Measurements from ENCODE around the gene TMIGD1.
"Not testable (repeated sequence)": the region's sequence is repeated elsewhere in the genome, so short reads cannot be mapped to it uniquely, and the experiment has no call there.

The TMIGD1 gene

DNA sequence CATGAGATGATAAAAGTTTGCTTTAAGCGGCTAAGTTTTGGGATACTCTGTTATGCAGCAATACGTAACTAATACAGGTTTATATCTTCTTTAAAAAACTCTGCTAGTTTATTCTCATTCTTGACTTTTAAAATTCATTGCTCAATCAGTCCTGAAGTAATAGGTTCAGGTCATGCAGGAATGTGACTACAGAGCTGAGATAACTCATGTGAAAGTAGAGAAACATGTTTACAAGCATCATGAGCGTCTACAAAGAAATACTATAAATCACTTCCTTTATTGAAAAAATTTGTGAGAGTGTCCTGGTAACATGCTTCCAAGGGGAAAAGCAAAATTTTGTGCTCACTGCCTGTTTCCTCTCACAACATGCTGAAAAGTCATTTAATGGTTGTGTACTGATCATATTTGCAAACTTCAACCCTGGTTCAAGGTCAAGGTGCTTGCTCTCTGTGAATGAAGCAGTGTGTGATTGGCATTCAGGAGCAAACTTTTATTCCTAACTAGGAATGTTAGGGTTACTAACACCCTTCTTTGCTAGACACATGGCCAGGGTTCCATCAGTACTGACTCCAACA lies 12.5 kb upstream of the TMIGD1 start:
- no peak for DNase-seq (ENCODE audit: extremely low read depth, low read depth)
- TF ChIP-seq, protein P1, sequence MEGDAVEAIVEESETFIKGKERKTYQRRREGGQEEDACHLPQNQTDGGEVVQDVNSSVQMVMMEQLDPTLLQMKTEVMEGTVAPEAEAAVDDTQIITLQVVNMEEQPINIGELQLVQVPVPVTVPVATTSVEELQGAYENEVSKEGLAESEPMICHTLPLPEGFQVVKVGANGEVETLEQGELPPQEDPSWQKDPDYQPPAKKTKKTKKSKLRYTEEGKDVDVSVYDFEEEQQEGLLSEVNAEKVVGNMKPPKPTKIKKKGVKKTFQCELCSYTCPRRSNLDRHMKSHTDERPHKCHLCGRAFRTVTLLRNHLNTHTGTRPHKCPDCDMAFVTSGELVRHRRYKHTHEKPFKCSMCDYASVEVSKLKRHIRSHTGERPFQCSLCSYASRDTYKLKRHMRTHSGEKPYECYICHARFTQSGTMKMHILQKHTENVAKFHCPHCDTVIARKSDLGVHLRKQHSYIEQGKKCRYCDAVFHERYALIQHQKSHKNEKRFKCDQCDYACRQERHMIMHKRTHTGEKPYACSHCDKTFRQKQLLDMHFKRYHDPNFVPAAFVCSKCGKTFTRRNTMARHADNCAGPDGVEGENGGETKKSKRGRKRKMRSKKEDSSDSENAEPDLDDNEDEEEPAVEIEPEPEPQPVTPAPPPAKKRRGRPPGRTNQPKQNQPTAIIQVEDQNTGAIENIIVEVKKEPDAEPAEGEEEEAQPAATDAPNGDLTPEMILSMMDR (IDR thresholded peaks at IDR 0.05; ENCODE audit: low read depth, low read length), result no peak

DNA sequence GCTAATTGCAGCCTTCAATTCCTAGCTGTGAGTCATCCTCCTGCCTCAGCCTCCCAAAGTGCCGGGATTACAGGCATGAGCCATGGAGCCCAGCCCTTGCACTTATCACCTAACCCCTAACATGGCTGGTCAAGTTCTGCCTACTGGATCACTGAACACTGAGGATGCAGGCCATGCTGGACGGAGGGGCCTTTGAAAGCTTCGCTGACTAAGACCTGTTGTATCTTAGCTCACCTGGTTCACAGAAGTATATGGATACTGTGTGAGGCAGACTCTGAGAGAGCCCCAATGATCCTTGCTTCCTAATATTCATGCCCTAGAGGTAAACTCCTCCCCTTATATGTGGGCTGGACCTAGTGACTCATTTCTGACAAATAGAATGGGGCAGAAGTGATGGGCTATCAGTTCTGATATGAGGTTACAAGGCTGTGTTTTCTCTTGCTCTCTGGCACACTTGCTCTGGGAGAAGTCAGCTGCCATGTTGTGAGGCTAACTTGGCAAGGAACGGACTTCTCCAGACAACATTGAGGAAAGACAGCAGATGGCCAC lies 11.7 kb upstream of the TMIGD1 start:
- TF ChIP-seq, protein P1 (IDR thresholded peaks at IDR 0.05; ENCODE audit: low read depth, low read length), result no peak
- no peak for DNase-seq (ENCODE audit: extremely low read depth, low read depth)

DNA sequence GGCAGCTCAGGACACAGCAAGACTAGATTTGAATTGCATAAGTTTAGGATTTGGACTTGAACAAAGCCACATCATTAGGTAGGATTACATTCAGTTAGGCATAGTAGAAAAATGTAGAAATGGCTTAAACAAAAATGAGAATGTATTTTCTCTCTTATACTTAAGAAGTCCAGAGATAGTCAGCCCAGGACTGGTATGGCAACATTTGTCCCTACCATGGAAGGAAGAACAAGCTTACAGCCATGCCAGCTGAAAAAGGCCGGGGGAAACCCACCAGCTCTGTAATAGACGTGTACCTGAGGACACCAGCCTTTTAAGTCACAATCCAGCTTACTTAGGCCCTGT lies 11.2 kb upstream of the TMIGD1 start:
- no peak for DNase-seq (ENCODE audit: extremely low read depth, low read depth)
- TF ChIP-seq, protein P1 (IDR thresholded peaks at IDR 0.05; ENCODE audit: low read depth, low read length), result no peak

DNA sequence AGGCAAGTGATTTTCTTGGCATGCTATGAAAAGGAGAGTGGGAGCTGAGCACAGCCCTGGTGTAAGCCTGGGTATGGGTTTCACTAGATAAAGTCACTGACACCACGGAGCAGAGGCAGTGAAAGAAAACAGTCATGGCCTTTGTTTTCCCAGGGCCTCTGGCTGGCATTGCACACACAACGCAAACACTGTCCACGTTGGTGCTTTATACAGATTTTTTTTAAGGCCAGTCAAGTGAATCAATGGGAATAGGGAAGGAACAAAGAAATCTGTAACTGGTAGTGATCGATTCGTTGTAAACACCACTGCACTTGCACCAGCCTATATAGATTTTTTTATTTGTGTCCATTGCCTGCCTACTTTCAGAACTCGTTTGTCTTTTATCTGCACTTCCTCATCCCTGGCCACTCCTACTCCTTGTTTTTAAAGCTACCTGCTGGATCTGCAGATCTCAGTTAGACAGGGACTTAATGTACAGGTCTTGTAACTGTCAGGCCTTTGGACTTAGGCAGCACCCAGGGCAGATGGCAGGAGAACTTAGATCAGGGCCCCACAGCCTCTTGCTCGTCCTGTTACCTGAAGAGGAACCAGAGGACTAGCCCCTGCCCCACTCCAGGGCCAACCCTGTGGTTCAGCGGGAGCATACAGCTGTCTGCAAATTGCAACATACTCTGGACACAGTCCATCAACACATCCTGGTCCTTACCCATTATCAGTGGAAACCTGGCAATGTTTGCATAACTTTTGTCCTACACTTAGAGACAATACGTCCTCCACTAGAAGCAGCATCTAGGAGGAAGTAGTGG lies 10.6 kb upstream of the TMIGD1 start:
- no peak for DNase-seq (ENCODE audit: extremely low read depth, low read depth)
- TF ChIP-seq, protein P1 (IDR thresholded peaks at IDR 0.05; ENCODE audit: low read depth, low read length), result no peak

DNA sequence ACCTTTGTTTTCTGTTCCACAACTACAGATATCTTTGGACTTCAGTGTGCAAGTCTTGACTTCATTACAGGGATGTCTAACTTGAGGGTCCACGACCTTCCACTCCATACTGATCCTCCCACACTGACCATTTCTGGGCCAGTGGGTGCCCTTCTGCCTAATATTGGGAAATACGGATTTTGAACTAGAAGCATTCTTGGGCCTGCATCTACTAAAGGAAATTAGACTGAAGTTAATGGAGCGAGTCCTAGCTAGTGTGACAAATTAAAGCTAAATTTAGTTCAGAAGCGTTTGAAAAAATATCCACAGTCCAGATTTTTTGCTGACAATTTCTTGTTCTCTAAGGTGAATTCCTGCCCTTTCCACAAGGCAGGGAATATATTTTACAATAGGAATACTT lies 9.9 kb upstream of the TMIGD1 start:
- DNase-seq (ENCODE audit: extremely low read depth, low read depth), result no peak
- TF ChIP-seq, protein P1 (IDR thresholded peaks at IDR 0.05; ENCODE audit: low read depth, low read length), result no peak

DNA sequence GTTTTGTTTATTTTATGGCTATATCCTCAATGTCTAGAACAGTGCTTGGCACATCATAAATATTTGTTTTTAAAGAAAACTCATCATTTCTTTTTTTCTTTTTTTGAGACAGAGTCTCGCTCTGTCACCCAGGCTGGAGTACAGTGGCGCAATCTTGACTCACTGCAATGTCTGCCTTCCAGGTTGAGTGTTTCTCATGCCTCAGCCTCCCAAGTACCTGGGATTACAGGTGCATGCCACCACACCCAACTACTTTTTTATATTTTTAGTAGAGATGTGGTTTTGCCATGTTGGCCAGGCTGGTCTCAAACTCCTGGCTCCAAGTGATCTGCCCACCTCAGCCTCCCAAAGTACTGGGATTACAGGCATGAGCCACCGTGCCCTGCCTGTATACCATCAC lies 9.4 kb upstream of the TMIGD1 start:
- not testable (repeated sequence) for DNase-seq (ENCODE audit: extremely low read depth, low read depth)

DNA sequence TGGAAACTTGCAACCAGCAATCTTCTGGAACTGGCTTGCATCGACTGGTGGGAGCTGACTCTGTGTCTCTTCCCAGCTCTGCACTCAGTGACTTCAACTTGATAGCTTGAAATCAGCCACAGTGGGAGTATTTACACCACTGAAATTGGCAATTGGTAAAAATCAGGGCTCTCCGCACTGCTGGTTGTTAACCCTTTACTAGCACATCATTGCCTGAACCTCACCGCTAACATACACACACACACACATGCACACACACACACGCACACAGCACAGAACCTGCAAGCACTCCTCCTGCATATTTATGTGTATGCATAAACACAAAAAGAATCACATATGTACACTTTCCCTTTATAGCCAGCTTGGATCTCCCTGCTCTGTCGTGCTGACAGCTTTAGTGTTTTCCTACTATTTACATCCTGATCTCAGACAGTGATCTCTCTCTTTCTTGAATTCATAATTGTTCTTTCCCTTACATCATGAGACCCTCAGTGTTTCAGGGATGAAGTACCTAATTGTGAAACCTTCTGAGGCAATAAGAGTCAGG lies 7.9 kb upstream of the TMIGD1 start:
- DNase-seq (ENCODE audit: extremely low read depth, low read depth), result no peak
- TF ChIP-seq, protein P1 (IDR thresholded peaks at IDR 0.05; ENCODE audit: low read depth, low read length), result no peak

All from AG09319 (cell line).